Kidney glomerular epithelial cell (primary cell): ENCODE results near the gene EYS.
"Not testable (repeated sequence)": the region's sequence is repeated elsewhere in the genome, so short reads cannot be mapped to it uniquely, and the experiment has no call there.

ENCODE experiments used
- DNase-seq: peaks from one replicate; lab custom pipeline; 2025; lab: John Stamatoyannopoulos, UW

The EYS gene

GRCh38 chr6:63899550-63899949 is 1807.5 kb downstream of the EYS start:
- no peak for DNase-seq

- no peak for DNase-seq
These were observed 1809.1 kb downstream of the EYS start for GRCh38 chr6:63897952-63898351.

GRCh38 chr6:63897459-63897858 is 1809.6 kb downstream of the EYS start:
- no peak for DNase-seq

GRCh38 chr6:63888416-63888815 is 1818.6 kb downstream of the EYS start:
- DNase-seq: no peak

- DNase-seq: not testable (repeated sequence)
These were observed 1819.2 kb downstream of the EYS start for GRCh38 chr6:63887804-63888203.

- no peak for DNase-seq
These were observed 1819.8 kb downstream of the EYS start for GRCh38 chr6:63887002-63887751.

GRCh38 chr6:63886341-63886740 is 1820.7 kb downstream of the EYS start:
- DNase-seq: no peak

- DNase-seq: no peak
These were observed 1823.4 kb downstream of the EYS start for GRCh38 chr6:63883597-63883996.

- no peak for DNase-seq
These were observed 1824.8 kb downstream of the EYS start for GRCh38 chr6:63882208-63882607.

- DNase-seq: no peak
These were observed 1825.2 kb downstream of the EYS start for GRCh38 chr6:63881791-63882190.

- no peak for DNase-seq
These were observed 1834.8 kb downstream of the EYS start for GRCh38 chr6:63872233-63872632.

- DNase-seq: no peak
These were observed 1838.7 kb downstream of the EYS start for GRCh38 chr6:63868351-63868750.

GRCh38 chr6:63864671-63865318 is 1842.2 kb downstream of the EYS start:
- no peak for DNase-seq

GRCh38 chr6:63864061-63864460 is 1843.0 kb downstream of the EYS start:
- no peak for DNase-seq

GRCh38 chr6:63862486-63863198 is 1844.4 kb downstream of the EYS start:
- no peak for DNase-seq

- DNase-seq: no peak
These were observed 1847.5 kb downstream of the EYS start for GRCh38 chr6:63859528-63859927.

- no peak for DNase-seq
These were observed 1848.3 kb downstream of the EYS start for GRCh38 chr6:63858691-63859090.

GRCh38 chr6:63856271-63856670 is 1850.8 kb downstream of the EYS start:
- no peak for DNase-seq

GRCh38 chr6:63844287-63844686 is 1862.7 kb downstream of the EYS start:
- DNase-seq: no peak

- no peak for DNase-seq
These were observed 1867.5 kb downstream of the EYS start for GRCh38 chr6:63839485-63839884.

GRCh38 chr6:63828678-63829077 is 1878.3 kb downstream of the EYS start:
- not testable (repeated sequence) for DNase-seq

GRCh38 chr6:63824722-63825121 is 1882.3 kb downstream of the EYS start:
- DNase-seq: no peak

GRCh38 chr6:63821442-63821841 is 1885.6 kb downstream of the EYS start:
- DNase-seq: no peak
